Stimulated activated CD4-positive, alpha-beta T cell treated with anti-CD3 and anti-CD28 coated beads, TNF-alpha, amount 100 ng/mL, for 24 hours (primary cell): Measurements from ENCODE around the gene EVA1A.

Experiments
- DNase-seq, 3 experiments: peaks; one replicate each; pipeline ENCODE4 v3.0.0-alpha.2; 2020; ENCODE audit warnings: low read depth in 3 of 3

Gene EVA1A

GRCh38 chr2:75589391-75590105, 28.8 kb upstream of the EVA1A start:
- no peak for DNase-seq

- no peak for DNase-seq
Observed at GRCh38 chr2:75587954-75588587, 27.3 kb upstream of the EVA1A start.

- no peak for DNase-seq
Observed at GRCh38 chr2:75586971-75587370, 26.2 kb upstream of the EVA1A start.

GRCh38 chr2:75582840-75583239, 22.1 kb upstream of the EVA1A start:
- DNase-seq: no peak

GRCh38 chr2:75580606-75581005, 19.9 kb upstream of the EVA1A start:
- no peak for DNase-seq

GRCh38 chr2:75580156-75580555, 19.4 kb upstream of the EVA1A start:
- no peak for DNase-seq

GRCh38 chr2:75579186-75579585, 18.4 kb upstream of the EVA1A start:
- DNase-seq: no peak

- DNase-seq: no peak
Observed at GRCh38 chr2:75577280-75577679, 16.5 kb upstream of the EVA1A start.

GRCh38 chr2:75574106-75574505, 13.4 kb upstream of the EVA1A start:
- DNase-seq: no peak

- no peak for DNase-seq
Observed at GRCh38 chr2:75573145-75573878, 12.6 kb upstream of the EVA1A start.

- no peak for DNase-seq
Observed at GRCh38 chr2:75571730-75572430, 11.1 kb upstream of the EVA1A start.

GRCh38 chr2:75570948-75571729, 10.4 kb upstream of the EVA1A start:
- DNase-seq: no peak

GRCh38 chr2:75570024-75570947, 9.5 kb upstream of the EVA1A start:
- DNase-seq: no peak

GRCh38 chr2:75569546-75569945, 8.8 kb upstream of the EVA1A start:
- DNase-seq: no peak

- DNase-seq: no peak
Observed at GRCh38 chr2:75568174-75568573, 7.4 kb upstream of the EVA1A start.

GRCh38 chr2:75565472-75566462, 5.0 kb upstream of the EVA1A start:
- DNase-seq: no peak

GRCh38 chr2:75564713-75565359, 4.1 kb upstream of the EVA1A start:
- DNase-seq: no peak

GRCh38 chr2:75564026-75564688, 3.4 kb upstream of the EVA1A start:
- no peak for DNase-seq
